HG03095 (cell line): Measurements from ENCODE around the gene TAF9.
"Not testable (repeated sequence)": the region's sequence is repeated elsewhere in the genome, so short reads cannot be mapped to it uniquely, and the experiment has no call there.

Source experiments
- ATAC-seq: cut with Tn5 transposase; IDR thresholded peaks from one replicate; pipeline ENCODE4 v1.9.1; 2021; ENCODE audit warnings: moderate library complexity; ENCODE audit not compliant: unreplicated experiment

The TAF9 gene

DNA sequence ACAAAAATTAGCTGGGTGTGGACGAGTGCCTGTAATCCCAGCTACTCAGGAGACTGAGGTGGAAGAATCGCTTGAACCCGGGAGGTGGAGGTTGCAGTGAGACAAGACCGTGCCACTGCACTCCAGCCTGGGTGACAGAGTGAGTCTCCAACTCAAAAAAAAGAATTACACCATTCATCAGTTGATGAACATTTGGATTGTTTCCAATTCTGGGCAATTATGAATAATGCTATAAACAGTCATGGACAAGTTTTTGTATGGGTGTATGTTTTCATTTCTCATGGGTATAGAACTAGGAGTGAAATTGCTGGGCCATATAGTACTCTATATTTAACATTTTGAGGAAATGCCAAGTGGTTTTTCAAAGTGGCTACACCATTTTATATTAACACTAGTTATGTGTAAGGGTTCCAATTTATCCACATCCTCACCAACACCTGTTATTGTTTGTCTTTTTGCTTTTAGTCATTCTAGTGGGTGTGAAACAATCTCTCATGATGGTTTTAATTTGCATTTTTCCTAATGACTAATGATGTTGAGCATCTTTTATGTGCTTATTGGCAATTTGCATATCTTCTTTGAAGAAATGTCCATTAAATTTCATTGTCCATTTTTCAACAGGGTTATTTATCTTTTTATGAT, 27.7 kb downstream of the TAF9 start:
- ATAC-seq: no peak

- no peak for ATAC-seq
Measured at GRCh38 chr5:69335341-69335935, 33.9 kb downstream of the TAF9 start.

GRCh38 chr5:69334793-69335268, 34.5 kb downstream of the TAF9 start:
- ATAC-seq: no peak

GRCh38 chr5:69333668-69334315, 35.5 kb downstream of the TAF9 start:
- not testable (repeated sequence) for ATAC-seq

GRCh38 chr5:69331528-69332445, 37.5 kb downstream of the TAF9 start:
- ATAC-seq: no peak

GRCh38 chr5:69329905-69330489, 39.3 kb downstream of the TAF9 start:
- no peak for ATAC-seq

- ATAC-seq: no peak
Measured at GRCh38 chr5:69326365-69326764, 43.0 kb downstream of the TAF9 start.

DNA sequence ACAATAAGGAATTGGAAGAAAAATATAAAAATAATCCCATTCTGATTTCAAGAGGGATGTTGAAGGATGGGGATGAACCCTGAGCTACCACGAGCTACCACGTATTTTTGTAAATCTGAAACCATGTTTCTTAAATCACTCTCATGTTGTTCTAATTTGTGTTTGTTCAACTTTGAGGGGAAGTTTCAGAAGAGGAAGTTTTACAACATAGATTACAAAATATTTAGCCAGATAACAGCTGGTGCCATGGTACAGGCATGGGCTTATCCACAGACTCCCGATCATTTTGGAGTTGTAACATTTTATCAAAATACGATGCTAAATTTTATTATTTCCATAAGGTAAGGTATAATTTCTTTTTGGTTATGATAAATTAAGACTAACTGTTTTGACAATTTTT, 51.9 kb downstream of the TAF9 start:
- ATAC-seq: no peak

DNA sequence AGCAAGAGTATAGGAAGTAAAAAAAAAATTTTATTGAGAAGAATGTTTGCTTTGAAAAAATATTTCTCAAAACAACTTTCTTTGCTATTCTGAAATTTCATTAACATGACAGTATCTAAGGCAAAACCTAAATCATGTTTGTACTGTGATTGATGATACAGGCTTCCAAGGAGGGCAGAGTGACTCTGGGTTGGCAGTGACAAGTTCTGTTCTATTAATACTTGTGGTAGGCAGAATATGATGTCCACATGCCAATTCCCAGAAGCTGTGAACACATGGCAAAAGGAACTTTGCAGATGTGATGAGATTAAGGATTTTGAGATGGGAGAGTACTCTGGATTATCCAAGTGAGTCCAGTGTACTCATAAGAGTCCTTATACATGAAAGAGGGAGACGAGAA, 53.3 kb downstream of the TAF9 start:
- ATAC-seq: no peak
